GM12873 (cell line): ENCODE results near the gene TRIM40.

Source experiments
- TF ChIP-seq, protein P1 (sequence below): IDR thresholded peaks from 2 replicates; pipeline ENCODE4 v1.5.1; 2012; ENCODE audit warnings: low read depth, mild to moderate bottlenecking, moderate library complexity, low read length, control low read depth; ENCODE audit not compliant: insufficient read depth; ENCODE audit errors: missing control alignments

Gene TRIM40

GRCh38 chr6:30195951-30196350 is 60.0 kb downstream of the TRIM40 start:
- TF ChIP-seq, protein P1, sequence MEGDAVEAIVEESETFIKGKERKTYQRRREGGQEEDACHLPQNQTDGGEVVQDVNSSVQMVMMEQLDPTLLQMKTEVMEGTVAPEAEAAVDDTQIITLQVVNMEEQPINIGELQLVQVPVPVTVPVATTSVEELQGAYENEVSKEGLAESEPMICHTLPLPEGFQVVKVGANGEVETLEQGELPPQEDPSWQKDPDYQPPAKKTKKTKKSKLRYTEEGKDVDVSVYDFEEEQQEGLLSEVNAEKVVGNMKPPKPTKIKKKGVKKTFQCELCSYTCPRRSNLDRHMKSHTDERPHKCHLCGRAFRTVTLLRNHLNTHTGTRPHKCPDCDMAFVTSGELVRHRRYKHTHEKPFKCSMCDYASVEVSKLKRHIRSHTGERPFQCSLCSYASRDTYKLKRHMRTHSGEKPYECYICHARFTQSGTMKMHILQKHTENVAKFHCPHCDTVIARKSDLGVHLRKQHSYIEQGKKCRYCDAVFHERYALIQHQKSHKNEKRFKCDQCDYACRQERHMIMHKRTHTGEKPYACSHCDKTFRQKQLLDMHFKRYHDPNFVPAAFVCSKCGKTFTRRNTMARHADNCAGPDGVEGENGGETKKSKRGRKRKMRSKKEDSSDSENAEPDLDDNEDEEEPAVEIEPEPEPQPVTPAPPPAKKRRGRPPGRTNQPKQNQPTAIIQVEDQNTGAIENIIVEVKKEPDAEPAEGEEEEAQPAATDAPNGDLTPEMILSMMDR: no peak

- TF ChIP-seq, protein P1: no peak
Observed at GRCh38 chr6:30196376-30196775, 60.4 kb downstream of the TRIM40 start.
